ENCODE measurements around the gene IGSF9.

IGSF9 gene

GRCh38 chr1:159892944-159893343 lies 52.5 kb downstream of the IGSF9 start:
- Histone ChIP-seq H3K36me3 (ENCODE audit: low read length) (no peaks in the 10 kb centered on the region), H3K9ac (ENCODE audit: low read length) (no peak overlapping the region), H3K4me2 (ENCODE audit: low read depth, low read length, poor library complexity, severe bottlenecking) (no peak overlapping the region), H3K27ac (ENCODE audit: low read depth, low read length) (no peak overlapping the region), H3F3A (ENCODE audit: insufficient read depth) (no peaks in the 10 kb centered on the region), H4K20me1 (ENCODE audit: low read depth, low read length) (no peaks in the 10 kb centered on the region), H3K4me3 (ENCODE audit: insufficient read depth, low read length, poor library complexity, severe bottlenecking) (no peak overlapping the region), H2AFZ (ENCODE audit: low read depth, low read length, severe bottlenecking) (no peak overlapping the region), H3K27me3 (ENCODE audit: low read length) (no peaks in the 10 kb centered on the region), H3K9me3 (ENCODE audit: insufficient read depth, low read length) (no peaks in the 10 kb centered on the region), H3K9me2 (replicated peaks; ENCODE audit: insufficient read depth, low read length) (no peaks in the 10 kb centered on the region), H3K79me2 (ENCODE audit: insufficient read depth, low read length) (no peaks in the 10 kb centered on the region)
- TF ChIP-seq EZH2phosphoT487 (conservative IDR thresholded peaks at IDR 0.05; ENCODE audit: low read length) = no peak

GRCh38 chr1:159891275-159892157 lies 53.9 kb downstream of the IGSF9 start:
- H3K36me3 ChIP-seq (ENCODE audit: low read length) = no peaks in the 10 kb centered on the region
- H3F3A ChIP-seq (ENCODE audit: insufficient read depth) = no peaks in the 10 kb centered on the region
- H3K9ac ChIP-seq (ENCODE audit: low read length) = no peak overlapping the region
- H3K4me2 ChIP-seq (ENCODE audit: low read depth, low read length, poor library complexity, severe bottlenecking) = no peak overlapping the region
- no peaks in the 10 kb centered on the region for H3K9me2 ChIP-seq (replicated peaks; ENCODE audit: insufficient read depth, low read length)
- no peak overlapping the region for H3K4me3 ChIP-seq (ENCODE audit: insufficient read depth, low read length, poor library complexity, severe bottlenecking)
- no peak for TF ChIP-seq EZH2phosphoT487 (conservative IDR thresholded peaks at IDR 0.05; ENCODE audit: low read length)
- peak; percentile 90 for TF ChIP-seq CTCF (IDR thresholded peaks at IDR 0.05; ENCODE audit: insufficient read depth, low read length, poor library complexity, severe bottlenecking)
- no peaks in the 10 kb centered on the region for H3K27me3 ChIP-seq (ENCODE audit: low read length)
- no peaks in the 10 kb centered on the region for H3K79me2 ChIP-seq (ENCODE audit: insufficient read depth, low read length)
- H2AFZ ChIP-seq (ENCODE audit: low read depth, low read length, severe bottlenecking) = no peak overlapping the region
- H3K9me3 ChIP-seq (ENCODE audit: insufficient read depth, low read length) = no peaks in the 10 kb centered on the region
- no peaks in the 10 kb centered on the region for H4K20me1 ChIP-seq (ENCODE audit: low read depth, low read length)
- no peak overlapping the region for H3K27ac ChIP-seq (ENCODE audit: low read depth, low read length)

DNA sequence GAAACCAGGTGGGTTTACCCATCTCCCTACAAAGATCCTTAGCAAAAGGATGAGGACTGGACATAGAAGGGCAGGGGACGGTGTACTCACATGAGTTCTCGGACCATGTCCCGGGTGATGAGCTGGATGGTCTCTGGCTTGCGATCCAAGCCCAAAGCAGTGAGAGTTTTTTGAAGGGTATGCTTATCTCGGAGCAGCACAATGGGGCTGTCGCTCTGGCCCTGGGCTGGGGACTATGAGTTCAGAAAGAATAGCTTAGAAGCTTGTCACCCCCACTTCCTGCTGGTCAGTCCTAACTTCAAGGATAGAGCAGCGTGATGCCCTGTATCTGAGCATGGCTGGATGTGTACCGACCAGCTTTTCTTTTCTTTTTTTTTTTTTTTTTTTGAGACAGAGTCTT lies 55.0 kb downstream of the IGSF9 start:
- Histone ChIP-seq H2AFZ (ENCODE audit: low read depth, low read length, severe bottlenecking) (no peak overlapping the region), H3K4me2 (ENCODE audit: low read depth, low read length, poor library complexity, severe bottlenecking) (no peak overlapping the region), H3K36me3 (ENCODE audit: low read length) (no peaks in the 10 kb centered on the region), H3K9ac (ENCODE audit: low read length) (no peak overlapping the region), H4K20me1 (ENCODE audit: low read depth, low read length) (no peaks in the 10 kb centered on the region), H3F3A (ENCODE audit: insufficient read depth) (no peaks in the 10 kb centered on the region), H3K4me3 (ENCODE audit: insufficient read depth, low read length, poor library complexity, severe bottlenecking) (no peak overlapping the region), H3K79me2 (ENCODE audit: insufficient read depth, low read length) (no peaks in the 10 kb centered on the region), H3K9me2 (replicated peaks; ENCODE audit: insufficient read depth, low read length) (no peaks in the 10 kb centered on the region), H3K27me3 (ENCODE audit: low read length) (no peaks in the 10 kb centered on the region), H3K9me3 (ENCODE audit: insufficient read depth, low read length) (no peaks in the 10 kb centered on the region), H3K27ac (ENCODE audit: low read depth, low read length) (no peak overlapping the region)
- no peak for TF ChIP-seq CTCF (IDR thresholded peaks at IDR 0.05; ENCODE audit: insufficient read depth, low read length, poor library complexity, severe bottlenecking)
- no peak for TF ChIP-seq EZH2phosphoT487 (conservative IDR thresholded peaks at IDR 0.05; ENCODE audit: low read length)

GRCh38 chr1:159889821-159890252 lies 55.6 kb downstream of the IGSF9 start:
- no peak overlapping the region for H3K9ac ChIP-seq (ENCODE audit: low read length)
- no peaks in the 10 kb centered on the region for H3K9me2 ChIP-seq (replicated peaks; ENCODE audit: insufficient read depth, low read length)
- TF ChIP-seq EZH2phosphoT487 (conservative IDR thresholded peaks at IDR 0.05; ENCODE audit: low read length) = no peak
- no peak for TF ChIP-seq CTCF (IDR thresholded peaks at IDR 0.05; ENCODE audit: insufficient read depth, low read length, poor library complexity, severe bottlenecking)
- H3K4me3 ChIP-seq (ENCODE audit: insufficient read depth, low read length, poor library complexity, severe bottlenecking) = no peak overlapping the region
- H3K4me2 ChIP-seq (ENCODE audit: low read depth, low read length, poor library complexity, severe bottlenecking) = no peak overlapping the region
- no peaks in the 10 kb centered on the region for H3K79me2 ChIP-seq (ENCODE audit: insufficient read depth, low read length)
- H3K27ac ChIP-seq (ENCODE audit: low read depth, low read length) = no peak overlapping the region
- H3F3A ChIP-seq (ENCODE audit: insufficient read depth) = no peaks in the 10 kb centered on the region
- no peaks in the 10 kb centered on the region for H3K9me3 ChIP-seq (ENCODE audit: insufficient read depth, low read length)
- no peaks in the 10 kb centered on the region for H3K27me3 ChIP-seq (ENCODE audit: low read length)
- no peaks in the 10 kb centered on the region for H3K36me3 ChIP-seq (ENCODE audit: low read length)
- H4K20me1 ChIP-seq (ENCODE audit: low read depth, low read length) = no peaks in the 10 kb centered on the region
- H2AFZ ChIP-seq (ENCODE audit: low read depth, low read length, severe bottlenecking) = no peak overlapping the region

Data from SU-DHL-6 (cell line).